Measurements from ENCODE around the gene RYR2.

Gene RYR2

DNA sequence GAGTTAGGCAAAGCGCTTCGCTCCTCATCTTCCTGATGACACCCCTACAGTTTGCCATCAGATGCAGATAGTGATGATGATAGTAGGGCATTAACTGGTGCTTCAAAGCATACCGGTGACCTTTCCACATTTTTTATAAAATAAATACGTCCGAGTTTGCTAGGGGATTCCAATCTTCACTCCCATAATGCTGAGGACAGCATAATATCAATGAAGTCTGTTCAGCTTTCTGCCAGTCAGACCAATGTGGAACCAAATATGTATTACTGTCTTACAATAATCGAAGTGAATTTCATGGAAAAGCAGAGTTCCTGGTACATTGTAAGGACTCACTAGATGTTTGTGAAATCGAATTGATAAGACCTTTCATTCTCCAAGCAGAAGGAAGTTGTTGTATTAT lies 258.7 kb downstream of the RYR2 start:
- H3K27ac ChIP-seq, result no peak overlapping the region
- no peak overlapping the region for H3K9ac ChIP-seq
- no peaks in the 10 kb centered on the region for H3K4me1 ChIP-seq
- no peaks in the 10 kb centered on the region for H3K27me3 ChIP-seq
- H3K9me3 ChIP-seq, result no peaks in the 10 kb centered on the region
- no peaks in the 10 kb centered on the region for H3K36me3 ChIP-seq
- TF ChIP-seq Cebpa-rat (IDR thresholded peaks at IDR 0.05), result no peak
- H3K4me2 ChIP-seq, result no peak overlapping the region
- no peaks in the 10 kb centered on the region for H4K20me1 ChIP-seq
- H3K4me3 ChIP-seq, result no peak overlapping the region

DNA sequence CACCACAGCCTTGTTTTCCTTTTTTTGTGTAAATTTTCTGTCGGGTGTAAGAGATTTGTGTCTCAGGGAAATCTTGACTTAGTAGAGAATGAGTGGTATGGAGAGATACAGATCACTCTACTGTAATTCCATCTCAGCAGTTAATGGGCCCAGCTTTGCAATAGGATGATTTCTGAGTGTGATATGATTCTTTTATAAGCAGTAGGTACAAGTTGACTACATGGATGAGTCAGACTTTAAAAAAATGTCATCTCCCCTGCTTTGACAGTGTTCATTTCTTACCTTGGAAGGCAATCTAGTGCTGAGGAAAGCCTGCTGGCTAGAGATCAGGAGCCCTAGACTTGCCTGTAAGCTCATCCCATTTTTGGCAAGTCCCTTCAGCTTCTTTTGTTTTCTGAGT lies 261.9 kb downstream of the RYR2 start:
- Histone ChIP-seq H3K9me3 (peaks cover 6% of the 10 kb centered on the region; the same call in 1 of the 2 replicates), H3K9ac (no peak overlapping the region), H3K36me3 (no peaks in the 10 kb centered on the region), H3K4me2 (no peak overlapping the region), H4K20me1 (no peaks in the 10 kb centered on the region), H3K4me1 (no peaks in the 10 kb centered on the region), H3K4me3 (no peak overlapping the region), H3K27me3 (no peaks in the 10 kb centered on the region), H3K27ac (no peak overlapping the region)
- no peak for TF ChIP-seq Cebpa-rat (IDR thresholded peaks at IDR 0.05)

DNA sequence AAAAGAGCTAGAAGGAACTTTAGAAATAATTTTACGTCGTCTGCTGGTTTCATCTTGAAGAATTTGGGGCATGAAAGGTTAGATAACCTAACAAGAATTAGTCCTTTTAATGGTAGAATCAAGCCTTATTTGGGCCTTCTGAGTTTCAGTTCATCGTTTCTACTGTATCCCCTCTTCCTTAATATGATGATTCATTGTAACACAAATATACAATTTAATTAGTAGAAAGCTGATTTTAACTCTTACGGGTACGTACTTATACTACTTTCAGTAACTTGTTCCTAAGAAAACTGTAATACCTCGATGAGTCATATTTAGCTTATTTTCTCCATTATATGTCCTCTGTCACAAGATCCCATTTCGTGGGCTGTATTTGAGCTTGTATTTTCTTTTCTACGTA lies 264.7 kb downstream of the RYR2 start:
- Histone ChIP-seq H3K9me3 (peaks cover 13% of the 10 kb centered on the region; the same call in 1 of the 2 replicates), H3K36me3 (no peaks in the 10 kb centered on the region), H3K27ac (no peak overlapping the region), H3K9ac (no peak overlapping the region), H3K4me2 (no peak overlapping the region), H3K4me1 (no peaks in the 10 kb centered on the region), H3K4me3 (no peak overlapping the region), H3K27me3 (no peaks in the 10 kb centered on the region), H4K20me1 (no peaks in the 10 kb centered on the region)
- TF ChIP-seq Cebpa-rat (IDR thresholded peaks at IDR 0.05), result no peak

DNA sequence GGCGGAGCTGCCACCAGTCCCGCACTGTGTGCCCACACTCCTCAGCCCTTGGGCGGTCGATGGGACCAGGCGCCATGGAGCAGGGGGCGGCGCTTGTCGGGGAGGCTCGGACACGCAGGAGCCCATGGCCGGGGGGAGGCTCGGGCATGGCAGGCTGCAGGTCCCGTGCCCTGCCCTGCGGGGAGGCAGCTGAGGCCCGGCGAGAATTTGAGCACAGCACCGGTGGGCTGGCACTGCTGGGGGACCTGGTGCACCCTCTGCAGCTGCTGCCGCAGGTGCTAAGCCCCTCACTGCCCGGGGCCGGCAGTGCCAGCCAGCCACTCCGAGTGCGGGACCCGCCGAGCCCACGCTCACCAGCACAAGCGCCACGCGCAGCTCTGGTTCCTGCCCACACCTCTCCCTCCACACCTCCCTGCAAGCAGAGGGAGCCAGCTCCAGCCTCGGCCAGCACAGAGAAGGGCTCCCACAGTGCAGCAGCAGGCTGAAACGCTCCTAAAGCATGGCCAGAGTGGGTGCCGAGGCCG lies 267.7 kb downstream of the RYR2 start:
- no peaks in the 10 kb centered on the region for H3K36me3 ChIP-seq
- no peaks in the 10 kb centered on the region for H3K4me1 ChIP-seq
- H3K27me3 ChIP-seq, result no peaks in the 10 kb centered on the region
- no peak overlapping the region for H3K9ac ChIP-seq
- H3K27ac ChIP-seq, result no peak overlapping the region
- no peak for TF ChIP-seq Cebpa-rat (IDR thresholded peaks at IDR 0.05)
- H3K4me2 ChIP-seq, result no peak overlapping the region
- no peaks in the 10 kb centered on the region for H4K20me1 ChIP-seq
- peaks cover 13% of the 10 kb centered on the region; the same call in 1 of the 2 replicates for H3K9me3 ChIP-seq
- no peak overlapping the region for H3K4me3 ChIP-seq

DNA sequence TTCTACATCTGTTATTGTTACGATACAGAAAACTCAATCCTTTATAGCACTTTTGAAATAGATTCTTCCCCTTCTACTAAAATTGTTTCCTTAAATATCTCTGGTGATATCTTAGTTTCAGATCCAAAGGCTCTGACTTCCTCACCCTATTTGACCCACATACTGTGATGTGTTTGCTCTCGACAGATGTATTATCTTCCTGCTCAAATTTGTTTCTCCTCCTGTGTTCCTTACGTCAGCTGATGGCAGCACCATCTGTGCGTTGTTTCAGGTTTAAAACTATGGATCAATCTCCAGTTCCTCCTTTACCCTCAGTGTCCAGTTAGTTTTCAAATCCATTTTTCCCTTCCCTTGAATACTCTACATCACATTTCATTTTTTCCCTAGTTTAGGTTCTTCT lies 274.4 kb downstream of the RYR2 start:
- H3K4me2 ChIP-seq, result no peak overlapping the region
- H3K27me3 ChIP-seq, result no peaks in the 10 kb centered on the region
- no peak overlapping the region for H3K9ac ChIP-seq
- H3K4me3 ChIP-seq, result no peak overlapping the region
- H3K36me3 ChIP-seq, result no peaks in the 10 kb centered on the region
- no peaks in the 10 kb centered on the region for H3K4me1 ChIP-seq
- no peak overlapping the region for H3K27ac ChIP-seq
- no peaks in the 10 kb centered on the region for H3K9me3 ChIP-seq
- TF ChIP-seq Cebpa-rat (IDR thresholded peaks at IDR 0.05), result no peak
- no peaks in the 10 kb centered on the region for H4K20me1 ChIP-seq

DNA sequence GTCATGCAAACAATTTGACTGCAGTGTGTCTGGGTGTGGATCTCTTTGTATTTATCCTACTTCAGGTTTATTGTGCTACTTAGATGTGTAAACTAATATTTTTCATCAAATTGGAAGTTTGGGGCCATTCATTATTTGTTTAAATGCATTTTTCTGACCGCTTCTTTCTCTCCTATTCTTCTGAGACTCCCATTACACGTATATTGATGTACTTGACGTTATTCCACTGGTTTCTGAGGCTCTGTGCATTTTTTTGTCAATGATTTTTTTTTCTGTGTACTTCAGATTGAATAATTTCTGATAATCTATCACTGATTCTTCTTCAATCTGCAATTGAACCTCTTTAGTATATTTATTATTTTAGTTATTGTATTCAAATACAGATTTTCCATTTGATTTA lies 276.8 kb downstream of the RYR2 start:
- H3K9ac ChIP-seq, result no peak overlapping the region
- no peak for TF ChIP-seq Cebpa-rat (IDR thresholded peaks at IDR 0.05)
- H3K4me2 ChIP-seq, result no peak overlapping the region
- no peak overlapping the region for H3K27ac ChIP-seq
- no peaks in the 10 kb centered on the region for H3K36me3 ChIP-seq
- no peaks in the 10 kb centered on the region for H3K4me1 ChIP-seq
- no peak overlapping the region for H3K4me3 ChIP-seq
- no peaks in the 10 kb centered on the region for H3K27me3 ChIP-seq
- H3K9me3 ChIP-seq, result no peaks in the 10 kb centered on the region
- no peaks in the 10 kb centered on the region for H4K20me1 ChIP-seq

DNA sequence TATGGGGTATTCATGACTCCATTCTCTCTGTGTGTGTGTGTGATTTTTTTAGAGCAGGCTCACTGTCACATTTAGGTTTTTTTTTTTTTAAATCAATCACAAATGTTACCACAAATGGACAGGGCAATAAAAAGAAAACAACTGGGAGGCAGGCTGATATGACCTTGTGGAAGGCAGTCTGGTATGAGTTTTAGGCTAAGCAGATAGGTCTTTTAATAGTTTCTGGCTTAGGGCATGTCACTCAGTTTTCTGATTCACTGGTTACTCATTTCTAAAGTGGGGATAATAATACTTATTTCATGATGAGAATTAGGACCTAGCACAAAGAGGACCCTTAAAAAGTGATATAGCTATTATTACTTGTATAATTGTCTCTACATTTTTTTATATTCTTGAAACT lies 278.9 kb downstream of the RYR2 start:
- no peak overlapping the region for H3K9ac ChIP-seq
- H4K20me1 ChIP-seq, result no peaks in the 10 kb centered on the region
- H3K4me2 ChIP-seq, result no peak overlapping the region
- H3K36me3 ChIP-seq, result no peaks in the 10 kb centered on the region
- no peak for TF ChIP-seq Cebpa-rat (IDR thresholded peaks at IDR 0.05)
- H3K27me3 ChIP-seq, result no peaks in the 10 kb centered on the region
- no peaks in the 10 kb centered on the region for H3K9me3 ChIP-seq
- no peak overlapping the region for H3K27ac ChIP-seq
- H3K4me3 ChIP-seq, result no peak overlapping the region
- H3K4me1 ChIP-seq, result no peaks in the 10 kb centered on the region

DNA sequence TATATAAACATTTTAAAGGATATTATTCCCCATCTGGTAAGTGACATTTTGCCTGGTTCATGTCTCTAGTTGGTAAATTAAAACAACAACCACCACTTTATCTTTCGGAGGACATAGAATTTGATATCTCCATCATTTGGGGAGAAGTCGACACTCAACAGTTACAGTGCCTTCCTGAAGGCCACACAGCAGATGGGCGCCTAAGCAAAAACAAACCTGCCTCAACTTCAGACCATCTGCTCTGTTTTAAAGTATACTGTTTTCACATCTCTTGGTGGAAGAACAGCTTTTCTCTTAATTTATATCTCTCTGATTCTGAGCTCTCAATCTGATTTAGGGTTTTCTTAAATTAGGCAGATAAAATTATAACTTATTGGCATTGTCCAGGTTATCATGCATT lies 282.2 kb downstream of the RYR2 start:
- no peak overlapping the region for H3K27ac ChIP-seq
- H3K9me3 ChIP-seq, result no peaks in the 10 kb centered on the region
- no peaks in the 10 kb centered on the region for H3K36me3 ChIP-seq
- H3K27me3 ChIP-seq, result no peaks in the 10 kb centered on the region
- no peak overlapping the region for H3K4me2 ChIP-seq
- no peak for TF ChIP-seq Cebpa-rat (IDR thresholded peaks at IDR 0.05)
- no peak overlapping the region for H3K4me3 ChIP-seq
- H4K20me1 ChIP-seq, result no peaks in the 10 kb centered on the region
- no peak overlapping the region for H3K9ac ChIP-seq
- no peaks in the 10 kb centered on the region for H3K4me1 ChIP-seq

DNA sequence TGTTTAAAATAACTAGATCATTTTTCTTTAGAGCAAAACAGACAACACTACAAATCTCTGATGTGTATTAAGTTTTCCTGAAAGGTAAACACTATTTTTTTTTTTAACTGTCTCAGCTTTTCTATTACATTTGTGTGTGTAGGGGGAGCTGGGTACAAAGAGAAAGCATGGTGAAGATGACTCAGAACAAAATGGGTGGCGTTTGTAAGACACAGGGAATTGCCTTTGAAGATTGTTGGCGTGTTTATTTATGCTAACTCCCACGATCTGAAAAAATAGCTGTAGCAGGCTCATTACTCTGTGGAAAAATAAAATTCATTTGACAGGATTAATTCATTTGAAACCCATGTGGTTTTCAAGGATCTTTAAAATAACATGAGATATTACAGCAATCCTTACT lies 285.1 kb downstream of the RYR2 start:
- Histone ChIP-seq H3K4me2 (no peak overlapping the region), H3K36me3 (no peaks in the 10 kb centered on the region), H3K27ac (no peak overlapping the region), H3K9ac (no peak overlapping the region), H3K4me1 (no peaks in the 10 kb centered on the region), H3K27me3 (no peaks in the 10 kb centered on the region), H3K9me3 (no peaks in the 10 kb centered on the region), H3K4me3 (no peak overlapping the region), H4K20me1 (no peaks in the 10 kb centered on the region)
- TF ChIP-seq Cebpa-rat (IDR thresholded peaks at IDR 0.05), result no peak

DNA sequence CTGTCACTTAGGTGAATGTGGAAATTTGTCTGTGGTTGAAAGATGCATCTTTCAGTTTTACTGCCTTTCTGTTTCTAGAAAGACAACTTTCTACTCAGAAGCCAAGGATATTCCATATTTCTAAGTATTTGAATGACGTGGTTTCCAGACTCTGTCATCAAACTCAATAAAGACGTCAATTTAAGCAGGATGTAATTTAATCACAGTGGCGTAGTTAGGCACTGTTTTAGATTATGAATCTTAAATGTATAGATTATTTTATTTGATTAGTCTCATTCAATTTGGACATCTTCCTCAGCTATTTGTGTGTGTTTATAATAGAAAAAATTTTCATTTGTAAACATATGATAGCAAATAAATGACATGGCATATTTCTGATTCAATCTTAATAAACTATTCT lies 298.9 kb downstream of the RYR2 start:
- no peak for TF ChIP-seq Cebpa-rat (IDR thresholded peaks at IDR 0.05)
- Histone ChIP-seq H3K4me1 (no peaks in the 10 kb centered on the region), H3K27ac (no peak overlapping the region), H3K27me3 (no peaks in the 10 kb centered on the region), H3K9me3 (peaks cover 4% of the 10 kb centered on the region; the same call in 1 of the 2 replicates), H3K4me2 (no peak overlapping the region), H3K9ac (no peak overlapping the region), H4K20me1 (no peaks in the 10 kb centered on the region), H3K4me3 (no peak overlapping the region), H3K36me3 (no peaks in the 10 kb centered on the region)

DNA sequence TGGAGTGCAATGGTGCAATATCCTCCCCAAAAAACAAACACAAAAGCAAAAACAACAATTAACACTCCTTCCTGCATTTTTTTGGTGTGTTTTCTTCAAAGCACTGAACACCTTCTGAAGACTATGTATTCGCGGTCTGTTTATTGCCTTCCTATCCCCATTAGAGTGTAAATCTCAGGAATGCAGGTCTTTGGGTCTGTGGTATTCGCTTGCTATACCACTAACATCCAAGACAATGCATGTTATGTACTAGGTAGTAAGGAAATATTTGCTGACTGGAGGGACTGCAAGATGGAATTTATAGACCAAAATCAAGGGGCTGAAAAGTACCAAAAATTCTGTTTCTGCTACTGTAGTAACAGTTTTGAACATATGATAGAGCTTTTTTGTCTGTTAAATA lies 299.4 kb downstream of the RYR2 start:
- Histone ChIP-seq H3K36me3 (no peaks in the 10 kb centered on the region), H3K4me2 (no peak overlapping the region), H3K27me3 (no peaks in the 10 kb centered on the region), H4K20me1 (no peaks in the 10 kb centered on the region), H3K9ac (no peak overlapping the region), H3K9me3 (peaks cover 4% of the 10 kb centered on the region; the same call in 1 of the 2 replicates), H3K4me3 (no peak overlapping the region), H3K4me1 (no peaks in the 10 kb centered on the region), H3K27ac (no peak overlapping the region)
- TF ChIP-seq Cebpa-rat (IDR thresholded peaks at IDR 0.05), result no peak

Data from BLaER1 (cell line).